HepG2 (cell line): ENCODE results near the gene NDUFS2. TPM values are rescaled to one million over a fixed set of nuclear protein-coding genes. Genes with fewer than 3 reads are reported as not detected.

Experiments
- ATAC-seq: fragments of 200-7000 bp; cut with Tn5 transposase; 3 replicates; pipeline ENCODE4 v1.9.1; 2020; ENCODE audit warnings: mild to moderate bottlenecking, moderate library complexity
- BruUV-seq: library from RNA; stranded (reverse); fragments of 400-500 nt; replicated peaks from 2 replicates; lab custom pipeline; 2021; lab: Mats Ljungman, UMichigan
- CTCF ChIA-PET: fragments of 300-600 bp; formaldehyde crosslinking; extraction: SDS; loops from one replicate; lab custom pipeline; 2021; ENCODE audit warnings: low total read pairs, inconsistent platforms, low intra/inter-chr PET ratio; lab: Yijun Ruan, JAX
- POLR2A ChIA-PET: fragments of 350-600 bp; sonication (Branson Sonifier 250); formaldehyde crosslinking; loops from one replicate; lab custom pipeline; 2020; ENCODE audit warnings: antibody characterized with exemption, inconsistent platforms; lab: Yijun Ruan, JAX
- DNase-seq: peaks from one replicate; pipeline ENCODE4 v3.0.0-alpha.2; 2015; ENCODE audit warnings: low spot score
- FAIRE-seq: peaks from 3 replicates; lab custom pipeline; 2011; peaks lifted over from hg19 to GRCh38; lab: Jason Lieb, UNC
- H2AFZ ChIP-seq: one replicate; pipeline ENCODE4 v1.6.1; 2011; ENCODE audit warnings: low read length, inconsistent platforms
- H3K27ac ChIP-seq: fragments of 300-600 bp; 3 replicates; pipeline ENCODE4 v1.8.0; 2011; ENCODE audit warnings: mixed run types, mild to moderate bottlenecking, mixed read lengths, low read length, inconsistent platforms; ENCODE audit not compliant: insufficient read depth; ENCODE audit errors: extremely low read length
- H3K27me3 ChIP-seq, 2 experiments: fragments of 200-600 bp in 1 of 2; 2 replicates in 1 of 2; 3 replicates in 1 of 2; pipeline versions ENCODE4 v1.6.0 to v1.8.0; 2011; ENCODE audit warnings: low read length in 2 of 2, mild to moderate bottlenecking in 2 of 2, moderate library complexity in 2 of 2, inconsistent platforms in 1 of 2; ENCODE audit not compliant: insufficient read depth in 2 of 2, control insufficient read depth in 1 of 2
- H3K36me3 ChIP-seq, 2 experiments: fragments of 200-600 bp in 1 of 2; replicated peaks in 1 of 2; 2 replicates in 1 of 2; 3 replicates in 1 of 2; pipeline versions ENCODE4 v1.5.1 to v1.8.0; 2011; ENCODE audit warnings: low read length in 2 of 2, inconsistent platforms in 1 of 2; ENCODE audit not compliant: insufficient read depth in 2 of 2, control insufficient read depth in 1 of 2
- H3K4me1 ChIP-seq: 2 replicates; pipeline ENCODE4 v1.5.1; 2012; ENCODE audit warnings: low read length, inconsistent platforms; ENCODE audit not compliant: insufficient read depth
- H3K4me2 ChIP-seq: 2 replicates; pipeline ENCODE4 v1.6.0; 2011; ENCODE audit warnings: low read depth, low read length, inconsistent platforms
- H3K4me3 ChIP-seq, 3 experiments: fragments of 200-600 bp in 1 of 3; sonication (generic), shearing (Covaris generic) in 1 of 3; replicated peaks in 1 of 3; 2 replicates each; pipeline ENCODE4 v1.5.1; 2011 to 2016; ENCODE audit warnings: low read length in 3 of 3, inconsistent platforms in 2 of 3, low read depth in 2 of 3, mild to moderate bottlenecking in 2 of 3, control low read depth in 1 of 3, mixed read lengths in 1 of 3; ENCODE audit not compliant: insufficient read depth in 1 of 3
- H3K79me2 ChIP-seq: one replicate; pipeline ENCODE4 v1.6.1; 2011; ENCODE audit warnings: low read length, inconsistent platforms; ENCODE audit not compliant: insufficient read depth
- H3K9ac ChIP-seq: 2 replicates; pipeline ENCODE4 v1.6.0; 2011; ENCODE audit warnings: mild to moderate bottlenecking, low read depth, low read length, inconsistent platforms; ENCODE audit not compliant: insufficient read depth
- H3K9me3 ChIP-seq: 2 replicates; pipeline ENCODE4 v1.5.1; 2012; ENCODE audit warnings: mild to moderate bottlenecking, low read length
- H4K20me1 ChIP-seq: 2 replicates; pipeline ENCODE4 v1.6.0; 2011; ENCODE audit warnings: inconsistent platforms, mild to moderate bottlenecking, low read length, moderate library complexity; ENCODE audit not compliant: insufficient read depth
- FOSL1 ChIP-seq: sonication (generic); formaldehyde crosslinking; IDR thresholded peaks from 2 replicates; pipeline ENCODE4 v1.9.0; 2021; ENCODE audit warnings: missing genetic modification reagents, borderline replicate concordance
- HIC2 ChIP-seq: sonication (generic); formaldehyde crosslinking; IDR thresholded peaks from 2 replicates; pipeline ENCODE4 v1.9.0; 2022; ENCODE audit warnings: low read depth, missing genetic modification reagents
- MATR3 ChIP-seq: sonication (generic); formaldehyde crosslinking; IDR thresholded peaks from 2 replicates; pipeline ENCODE4 v1.4.0; 2020; ENCODE audit warnings: missing genetic modification reagents
- MED1 ChIP-seq: sonication (generic); formaldehyde crosslinking; IDR thresholded peaks from 2 replicates; pipeline ENCODE4 v1.4.0; 2020; ENCODE audit warnings: missing genetic modification reagents
- MXD4 ChIP-seq: IDR thresholded peaks from 2 replicates; pipeline ENCODE4 v1.6.1; 2016; ENCODE audit warnings: mild to moderate bottlenecking, missing biosample characterization, missing genetic modification reagents
- NAIF1 ChIP-seq: sonication (generic); formaldehyde crosslinking; IDR thresholded peaks from 2 replicates; pipeline ENCODE4 v1.5.0; 2020; ENCODE audit warnings: mild to moderate bottlenecking, missing genetic modification reagents, borderline replicate concordance
- REST ChIP-seq, 2 experiments: IDR thresholded peaks; 2 replicates each; pipeline ENCODE4 v1.6.1; 2011 to 2012; ENCODE audit warnings: low read length in 2 of 2, borderline replicate concordance in 1 of 2, low read depth in 1 of 2, mild to moderate bottlenecking in 1 of 2, moderate library complexity in 1 of 2
- ZBTB2 ChIP-seq: sonication (generic); formaldehyde crosslinking; IDR thresholded peaks from 2 replicates; pipeline ENCODE4 v1.8.0; 2022; ENCODE audit warnings: low read depth, missing genetic modification reagents
- ZBTB39 ChIP-seq: sonication (generic); formaldehyde crosslinking; IDR thresholded peaks from 2 replicates; pipeline ENCODE4 v1.5.0; 2020; ENCODE audit warnings: missing genetic modification reagents
- ZNF235 ChIP-seq: sonication (generic); formaldehyde crosslinking; IDR thresholded peaks from 2 replicates; pipeline ENCODE4 v1.8.1; 2023; ENCODE audit warnings: mild to moderate bottlenecking, missing genetic modification reagents, borderline replicate concordance
- ZNF619 ChIP-seq: sonication (generic); formaldehyde crosslinking; IDR thresholded peaks from 2 replicates; pipeline ENCODE4 v1.4.0; 2020; ENCODE audit warnings: mild to moderate bottlenecking, missing genetic modification reagents
- ZSCAN25 ChIP-seq: sonication (generic); formaldehyde crosslinking; IDR thresholded peaks from 2 replicates; pipeline ENCODE4 v1.8.0; 2022; ENCODE audit warnings: mild to moderate bottlenecking, missing genetic modification reagents
- WGBS: methylation state at CpG from one replicate; pipeline ENCODE4 v1.1.6; 2017; ENCODE audit warnings: low lambda C conversion rate; 5-methylcytosine and 5-hydroxymethylcytosine counted together
- in situ Hi-C: cut with HindIII; loops from 2 replicates; pipeline ENCODE4 v1.10.0; 2017; ENCODE audit warnings: low pct_unique_long_range_greater_than_20kb; ENCODE audit not compliant: extremely low pct_ligation_motif_present
- intact Hi-C: fragments of 100-400 bp; cut with micrococcal nuclease; formaldehyde crosslinking; loops from one replicate; pipeline ENCODE4 v1.10.0; 2022; ENCODE audit not compliant: unreplicated experiment
- polyA plus RNA-seq, 8 experiments: library from polyadenylated mRNA; depleted of rRNA in 3 of 8; stranded (reverse) in 7 of 8; unstranded in 1 of 8; fragments of >200 nt; fragmentation: Illumina TruSeq in 4 of 8; extraction: Trizol in 4 of 8; gene quantifications; 2 replicates each; pipeline versions ENCODE4 v1.2.1 to v1.2.3, GENCODE V29; 2011 to 2016; ENCODE audit warnings: low read depth in 4 of 8, missing spikeins in 1 of 8, mixed read lengths in 1 of 8; ENCODE audit not compliant: insufficient read depth in 1 of 8
- total RNA-seq, 5 experiments: library from RNA; depleted of rRNA; stranded (reverse); fragments of >200 nt; fragmentation: Illumina TruSeq; extraction: Trizol; gene quantifications; 2 replicates each; pipeline ENCODE4 v1.2.3, GENCODE V29; 2016; ENCODE audit warnings: low read depth in 1 of 5

The NDUFS2 gene
- total and polyA plus RNA-seq, 2 of the 13 experiments (the other 11 are each of a cell fraction or from before 2014, with no cell fraction given), result 89.9 to 118 TPM

- TF ChIP-seq ZBTB2, result no peak
- TF ChIP-seq ZNF235, result no peak
- no peak for TF ChIP-seq HIC2
- TF ChIP-seq NAIF1 (CRISPR knock-in tag), result peak; percentile 48; the same call in 1 of the 2 replicates
- TF ChIP-seq REST (IDR thresholded peaks at IDR 0.05; ENCODE audit: borderline replicate concordance in 1 of 2, low read depth in 1 of 2, low read length in 2 of 2), result no peak
Observed at GRCh38 chr1:161177936-161178244, 24.3 kb upstream of the NDUFS2 start (continued).

- FAIRE-seq (no peak), DNase-seq (no peak), ATAC-seq (no peak)
- Histone ChIP-seq H3K9me3 (no peaks in the 10 kb centered on the region), H4K20me1 (no peaks in the 10 kb centered on the region), H3K4me2 (no peak overlapping the region), H3K4me1 (peaks cover 19% of the 10 kb centered on the region), H3K36me3 (peaks cover 2 to 5% of the 10 kb centered on the region in 2 experiments; a peak in 4 of 5 replicates), H3K4me3 (no peak overlapping the region), H2AFZ (no peak overlapping the region), H3K9ac (no peak overlapping the region), H3K79me2 (peaks cover 10% of the 10 kb centered on the region), H3K27me3 (no peaks in the 10 kb centered on the region; a peak in 1 of 5 replicates), H3K27ac (no peak overlapping the region)
- CTCF ChIA-PET, result no interaction called here
- POLR2A ChIA-PET, result no interaction called here
- in situ Hi-C loops, result no loop called here
- 73% methylated on average over 3 of the region's 3 CpGs for WGBS
- intact Hi-C loops, result no loop called here
- no TSS peak for BruUV-seq
- TF ChIP-seq MED1 (CRISPR knock-in tag), result no peak
- TF ChIP-seq MXD4, result no peak
- no peak for TF ChIP-seq ZSCAN25 (CRISPR knock-in tag)
- TF ChIP-seq FOSL1, result no peak
- no peak for TF ChIP-seq ZNF619 (CRISPR knock-in tag)
- TF ChIP-seq MATR3 (CRISPR knock-in tag), result no peak
- TF ChIP-seq ZBTB39 (CRISPR knock-in tag), result no peak
Observed at GRCh38 chr1:161179698-161180097, 22.5 kb upstream of the NDUFS2 start.
